HepG2 (cell line): ENCODE results near the gene C19orf44. TPM values are rescaled to one million over a fixed set of nuclear protein-coding genes. Genes with fewer than 3 reads are reported as not detected.
A peak's percentile ranks its signal among the peaks of the same experiment; 100 is the strongest.
"Not testable (repeated sequence)": the region's sequence is repeated elsewhere in the genome, so short reads cannot be mapped to it uniquely, and the experiment has no call there.

Source experiments
- ATAC-seq: fragments of 200-7000 bp; cut with Tn5 transposase; 3 replicates; pipeline ENCODE4 v1.9.1; 2020; ENCODE audit warnings: mild to moderate bottlenecking, moderate library complexity
- BruUV-seq: library from RNA; stranded (reverse); fragments of 400-500 nt; replicated peaks from 2 replicates; lab custom pipeline; 2021; lab: Mats Ljungman, UMichigan
- CTCF ChIA-PET: fragments of 300-600 bp; formaldehyde crosslinking; extraction: SDS; loops from one replicate; lab custom pipeline; 2021; ENCODE audit warnings: low total read pairs, inconsistent platforms, low intra/inter-chr PET ratio; lab: Yijun Ruan, JAX
- POLR2A ChIA-PET: fragments of 350-600 bp; sonication (Branson Sonifier 250); formaldehyde crosslinking; loops from one replicate; lab custom pipeline; 2020; ENCODE audit warnings: antibody characterized with exemption, inconsistent platforms; lab: Yijun Ruan, JAX
- DNase-seq: peaks from one replicate; pipeline ENCODE4 v3.0.0-alpha.2; 2015; ENCODE audit warnings: low spot score
- FAIRE-seq: peaks from 3 replicates; lab custom pipeline; 2011; peaks lifted over from hg19 to GRCh38; lab: Jason Lieb, UNC
- H2AFZ ChIP-seq: one replicate; pipeline ENCODE4 v1.6.1; 2011; ENCODE audit warnings: low read length, inconsistent platforms
- H3K27ac ChIP-seq: fragments of 300-600 bp; 3 replicates; pipeline ENCODE4 v1.8.0; 2011; ENCODE audit warnings: mixed run types, mild to moderate bottlenecking, mixed read lengths, low read length, inconsistent platforms; ENCODE audit not compliant: insufficient read depth; ENCODE audit errors: extremely low read length
- H3K27me3 ChIP-seq, 2 experiments: fragments of 200-600 bp in 1 of 2; 2 replicates in 1 of 2; 3 replicates in 1 of 2; pipeline versions ENCODE4 v1.6.0 to v1.8.0; 2011; ENCODE audit warnings: low read length in 2 of 2, mild to moderate bottlenecking in 2 of 2, moderate library complexity in 2 of 2, inconsistent platforms in 1 of 2; ENCODE audit not compliant: insufficient read depth in 2 of 2, control insufficient read depth in 1 of 2
- H3K36me3 ChIP-seq, 2 experiments: fragments of 200-600 bp in 1 of 2; replicated peaks in 1 of 2; 2 replicates in 1 of 2; 3 replicates in 1 of 2; pipeline versions ENCODE4 v1.5.1 to v1.8.0; 2011; ENCODE audit warnings: low read length in 2 of 2, inconsistent platforms in 1 of 2; ENCODE audit not compliant: insufficient read depth in 2 of 2, control insufficient read depth in 1 of 2
- H3K4me1 ChIP-seq: 2 replicates; pipeline ENCODE4 v1.5.1; 2012; ENCODE audit warnings: low read length, inconsistent platforms; ENCODE audit not compliant: insufficient read depth
- H3K4me2 ChIP-seq: 2 replicates; pipeline ENCODE4 v1.6.0; 2011; ENCODE audit warnings: low read depth, low read length, inconsistent platforms
- H3K4me3 ChIP-seq, 3 experiments: fragments of 200-600 bp in 1 of 3; sonication (generic), shearing (Covaris generic) in 1 of 3; replicated peaks in 1 of 3; 2 replicates each; pipeline ENCODE4 v1.5.1; 2011 to 2016; ENCODE audit warnings: low read length in 3 of 3, inconsistent platforms in 2 of 3, low read depth in 2 of 3, mild to moderate bottlenecking in 2 of 3, control low read depth in 1 of 3, mixed read lengths in 1 of 3; ENCODE audit not compliant: insufficient read depth in 1 of 3
- H3K79me2 ChIP-seq: one replicate; pipeline ENCODE4 v1.6.1; 2011; ENCODE audit warnings: low read length, inconsistent platforms; ENCODE audit not compliant: insufficient read depth
- H3K9ac ChIP-seq: 2 replicates; pipeline ENCODE4 v1.6.0; 2011; ENCODE audit warnings: mild to moderate bottlenecking, low read depth, low read length, inconsistent platforms; ENCODE audit not compliant: insufficient read depth
- H3K9me3 ChIP-seq: 2 replicates; pipeline ENCODE4 v1.5.1; 2012; ENCODE audit warnings: mild to moderate bottlenecking, low read length
- H4K20me1 ChIP-seq: 2 replicates; pipeline ENCODE4 v1.6.0; 2011; ENCODE audit warnings: inconsistent platforms, mild to moderate bottlenecking, low read length, moderate library complexity; ENCODE audit not compliant: insufficient read depth
- PAX8 ChIP-seq: sonication (generic); formaldehyde crosslinking; IDR thresholded peaks from 2 replicates; pipeline ENCODE4 v1.8.0; 2022; ENCODE audit warnings: mild to moderate bottlenecking, missing genetic modification reagents, borderline replicate concordance
- TFE3 ChIP-seq: IDR thresholded peaks from 2 replicates; pipeline ENCODE4 v1.6.1; 2016
- ZNF121 ChIP-seq: sonication (generic); formaldehyde crosslinking; IDR thresholded peaks from 2 replicates; pipeline ENCODE4 v1.5.0; 2020; ENCODE audit warnings: mild to moderate bottlenecking, missing genetic modification reagents
- WGBS: methylation state at CpG from one replicate; pipeline ENCODE4 v1.1.6; 2017; ENCODE audit warnings: low lambda C conversion rate; 5-methylcytosine and 5-hydroxymethylcytosine counted together
- in situ Hi-C: cut with HindIII; loops from 2 replicates; pipeline ENCODE4 v1.10.0; 2017; ENCODE audit warnings: low pct_unique_long_range_greater_than_20kb; ENCODE audit not compliant: extremely low pct_ligation_motif_present
- intact Hi-C: fragments of 100-400 bp; cut with micrococcal nuclease; formaldehyde crosslinking; loops from one replicate; pipeline ENCODE4 v1.10.0; 2022; ENCODE audit not compliant: unreplicated experiment
- polyA plus RNA-seq, 8 experiments: library from polyadenylated mRNA; depleted of rRNA in 3 of 8; stranded (reverse) in 7 of 8; unstranded in 1 of 8; fragments of >200 nt; fragmentation: Illumina TruSeq in 4 of 8; extraction: Trizol in 4 of 8; gene quantifications; 2 replicates each; pipeline versions ENCODE4 v1.2.1 to v1.2.3, GENCODE V29; 2011 to 2016; ENCODE audit warnings: low read depth in 4 of 8, missing spikeins in 1 of 8, mixed read lengths in 1 of 8; ENCODE audit not compliant: insufficient read depth in 1 of 8
- total RNA-seq, 5 experiments: library from RNA; depleted of rRNA; stranded (reverse); fragments of >200 nt; fragmentation: Illumina TruSeq; extraction: Trizol; gene quantifications; 2 replicates each; pipeline ENCODE4 v1.2.3, GENCODE V29; 2016; ENCODE audit warnings: low read depth in 1 of 5

C19orf44 gene
- total and polyA plus RNA-seq, 2 of the 13 experiments (the other 11 are each of a cell fraction or from before 2014, with no cell fraction given) = 3.2 to 4.3 TPM

- TF ChIP-seq PAX8 = no peak
Observed at GRCh38 chr19:16446724-16447368, 49.3 kb upstream of the C19orf44 start (continued).

DNA sequence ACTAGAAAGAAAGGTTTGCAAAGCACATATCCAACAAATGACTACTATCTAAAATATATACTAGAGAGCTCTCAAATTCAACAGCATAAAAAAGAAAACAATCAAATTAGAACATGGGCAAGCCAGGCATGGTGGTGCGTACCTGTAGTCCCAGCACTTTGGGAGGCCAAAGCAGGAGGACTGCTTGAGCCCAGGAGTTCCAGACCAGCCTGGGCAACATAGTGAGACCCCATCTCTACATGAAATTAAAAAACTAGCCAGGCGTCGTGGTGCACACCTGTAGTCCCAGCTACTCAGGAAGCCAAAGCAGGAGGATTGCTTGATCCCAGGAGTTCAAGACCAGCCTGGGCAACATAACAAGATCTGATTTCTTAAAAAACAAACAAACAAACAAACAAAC is 47.3 kb upstream of the C19orf44 start:
- H3K27ac ChIP-seq, H3K9me3 ChIP-seq, H3K4me2 ChIP-seq, H2AFZ ChIP-seq, H3K4me3 ChIP-seq, H4K20me1 ChIP-seq, H3K9ac ChIP-seq, BruUV-seq, in situ Hi-C loops, DNase-seq, CTCF ChIA-PET, H3K27me3 ChIP-seq, FAIRE-seq, ATAC-seq, H3K36me3 ChIP-seq, POLR2A ChIA-PET: not testable (repeated sequence)
- TF ChIP-seq ZNF121 = peak; percentile 80
- H3K79me2 ChIP-seq = peaks cover 83% of the 10 kb centered on the region
- WGBS = 95% methylated on average over 3 of the region's 3 CpGs
- peaks cover 43% of the 10 kb centered on the region for H3K4me1 ChIP-seq
- intact Hi-C loops = loop anchor here (10.0 kb wide), 1 partner anchor 46 kb away; the partner anchor contains the start of genes C19orf44 and CALR3

- in situ Hi-C loops (no loop called here), intact Hi-C loops (loop anchor here (10.0 kb wide), 1 partner anchor 45 kb away; the partner anchor contains the start of genes C19orf44 and CALR3)
- WGBS = 98% methylated on average over 6 of the region's 6 CpGs
- no peaks in the 10 kb centered on the region for H3K27me3 ChIP-seq
- no peak for FAIRE-seq
- H3K9me3 ChIP-seq = no peaks in the 10 kb centered on the region
- BruUV-seq = no TSS peak
- CTCF ChIA-PET = no interaction called here
- H3K4me3 ChIP-seq = no peak overlapping the region
- POLR2A ChIA-PET = no interaction called here
- H3K4me1 ChIP-seq = peaks cover 37% of the 10 kb centered on the region
- no peak for TF ChIP-seq TFE3 (CRISPR knock-in tag)
- no peak overlapping the region for H3K4me2 ChIP-seq
- H3K36me3 ChIP-seq = peaks cover 0 to 5% of the 10 kb centered on the region in 2 experiments; a peak in 3 of 5 replicates
- H3K79me2 ChIP-seq = peaks cover 83% of the 10 kb centered on the region
- peaks cover 7% of the 10 kb centered on the region; the same call in 1 of the 2 replicates for H4K20me1 ChIP-seq
- no peak for ATAC-seq
- H3K27ac ChIP-seq = no peak overlapping the region
- no peak overlapping the region for H2AFZ ChIP-seq
- no peak overlapping the region for H3K9ac ChIP-seq
- DNase-seq = no peak
Observed at GRCh38 chr19:16449330-16449961, 46.7 kb upstream of the C19orf44 start.
